Central memory CD8-positive, alpha-beta T cell (primary cell): ENCODE data around the gene PDZRN3.

Source experiments
- ATAC-seq: fragments of 150-1000 bp; cut with Tn5 transposase; replicated peaks from 2 replicates; pipeline ENCODE4 v1.10.0; 2022; ENCODE audit warnings: mild to moderate bottlenecking, moderate FRiP score, moderate number of reproducible peaks; ENCODE audit not compliant: poor library complexity, severe bottlenecking; ENCODE audit errors: extremely low read depth
- DNase-seq, 2 donors: peaks; one replicate each; pipeline ENCODE4 v3.0.0; 2021; ENCODE audit warnings: low spot score in 2 of 2
- H3K27ac Mint-ChIP-seq: one replicate; pipeline ENCODE4 v1.8.0; 2022; ENCODE audit warnings: low read depth, mild to moderate bottlenecking, moderate library complexity, mixed read lengths
- H3K27me3 Mint-ChIP-seq: one replicate; pipeline ENCODE4 v1.8.0; 2022; ENCODE audit warnings: mixed read lengths
- H3K36me3 Mint-ChIP-seq: one replicate; pipeline ENCODE4 v1.8.0; 2022; ENCODE audit warnings: mild to moderate bottlenecking, moderate library complexity, mixed read lengths; ENCODE audit not compliant: insufficient read depth
- H3K4me1 Mint-ChIP-seq: one replicate; pipeline ENCODE4 v1.8.0; 2022; ENCODE audit warnings: mixed read lengths
- H3K4me3 Mint-ChIP-seq: one replicate; pipeline ENCODE4 v1.8.0; 2022; ENCODE audit warnings: mild to moderate bottlenecking, moderate library complexity, mixed read lengths
- H3K9me3 Mint-ChIP-seq: one replicate; pipeline ENCODE4 v1.8.0; 2022; ENCODE audit warnings: mixed read lengths

PDZRN3 gene

DNA sequence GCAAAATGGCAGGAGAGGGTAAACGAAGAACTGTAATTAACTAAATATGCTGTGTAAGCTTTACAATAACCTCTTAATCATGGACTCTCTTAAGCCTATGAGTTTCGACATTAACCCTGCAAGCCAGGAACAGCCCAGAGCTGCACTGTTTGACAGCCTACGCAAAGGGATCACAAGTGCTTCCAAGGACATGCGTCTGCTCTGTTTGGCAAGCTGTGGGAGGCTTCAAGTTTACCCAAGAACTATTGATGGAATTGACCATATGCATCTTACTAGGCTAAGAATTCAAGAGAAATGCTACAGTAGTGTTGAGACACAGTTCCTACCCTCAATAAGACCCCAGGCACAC is 66.0 kb downstream of the PDZRN3 start:
- no peak for ATAC-seq
- Mint-ChIP-seq H3K27me3 (no peaks in the 10 kb centered on the region), H3K9me3 (no peaks in the 10 kb centered on the region), H3K27ac (no peak overlapping the region), H3K4me1 (no peaks in the 10 kb centered on the region), H3K36me3 (no peaks in the 10 kb centered on the region), H3K4me3 (no peak overlapping the region)
- no peak for DNase-seq

DNA sequence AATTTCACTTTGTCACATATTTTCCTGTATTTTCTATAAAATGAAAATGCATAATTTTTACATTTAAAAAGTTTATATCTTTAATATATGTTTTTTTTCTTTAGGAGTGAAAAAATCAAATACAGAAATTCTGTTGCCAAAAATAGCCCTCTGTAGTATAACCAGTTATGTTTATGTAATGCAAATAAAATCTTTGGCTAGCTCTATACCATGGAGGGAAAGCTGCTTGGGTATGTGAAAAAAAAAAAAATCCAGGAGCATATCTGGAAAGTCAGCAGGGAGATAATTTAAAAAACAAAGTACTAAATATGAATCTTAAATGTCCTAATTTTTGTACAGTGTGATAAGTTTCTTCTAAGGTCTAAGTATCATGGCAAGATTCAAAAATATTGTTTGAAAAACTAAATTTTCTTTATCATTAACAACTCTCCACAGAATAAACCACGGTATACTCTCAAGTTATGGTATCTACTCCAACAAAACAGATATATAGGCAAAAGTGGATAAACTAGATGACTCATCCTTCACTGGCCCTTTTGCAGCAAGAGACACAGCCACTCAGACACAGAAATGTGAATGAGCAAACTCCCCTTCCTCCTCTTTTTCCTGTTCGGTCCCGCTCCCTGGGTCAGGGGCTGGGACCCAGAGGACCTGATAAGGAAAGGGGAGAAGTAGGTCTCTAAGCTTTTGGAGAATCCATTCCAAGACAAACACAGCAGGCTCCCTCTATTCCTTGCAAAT is 66.6 kb downstream of the PDZRN3 start:
- H3K4me3 Mint-ChIP-seq: no peak overlapping the region
- no peak for ATAC-seq
- no peak for DNase-seq
- no peaks in the 10 kb centered on the region for H3K4me1 Mint-ChIP-seq
- H3K36me3 Mint-ChIP-seq: no peaks in the 10 kb centered on the region
- no peaks in the 10 kb centered on the region for H3K27me3 Mint-ChIP-seq
- H3K27ac Mint-ChIP-seq: no peak overlapping the region
- H3K9me3 Mint-ChIP-seq: no peaks in the 10 kb centered on the region

DNA sequence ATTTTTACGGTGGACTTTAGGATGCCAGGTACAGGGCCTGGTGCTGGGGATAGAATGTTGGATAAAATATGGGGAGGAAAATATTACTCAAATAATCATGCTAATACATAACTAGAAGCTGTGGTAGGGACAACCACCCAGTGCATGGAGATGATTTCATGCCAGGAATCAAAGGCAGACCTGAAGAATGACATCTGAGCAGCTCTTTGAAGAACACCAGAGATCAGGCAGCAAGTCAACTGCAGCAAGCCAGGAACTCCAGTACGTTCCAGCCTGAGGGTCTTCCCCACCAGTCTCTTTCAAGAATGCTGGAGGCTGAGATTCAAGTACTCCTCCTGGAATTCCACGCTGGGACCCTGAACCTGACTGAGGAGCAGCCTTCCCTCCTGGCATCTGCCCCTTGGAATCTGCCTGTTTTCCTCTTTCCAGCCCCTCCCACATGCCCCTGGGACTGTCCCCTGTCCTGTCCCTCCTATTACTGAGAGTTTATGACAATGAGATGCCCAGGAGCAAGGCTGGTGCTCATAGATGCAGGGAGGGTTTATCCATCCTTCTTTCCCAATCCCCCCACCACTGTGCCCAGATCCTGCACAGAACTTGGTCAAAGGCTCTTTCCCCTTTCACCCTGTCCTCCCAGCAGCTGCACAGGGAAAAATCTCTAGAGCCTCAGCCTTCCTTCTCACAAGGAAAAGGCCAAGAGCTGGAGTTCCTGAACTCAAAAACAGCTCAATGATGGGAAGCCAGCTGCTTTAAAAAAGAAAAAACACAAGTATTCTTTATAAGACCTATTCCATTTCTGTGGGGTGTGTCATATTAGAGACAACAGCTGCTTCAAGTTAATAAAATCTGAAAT is 68.0 kb downstream of the PDZRN3 start:
- no peaks in the 10 kb centered on the region for H3K36me3 Mint-ChIP-seq
- no peak overlapping the region for H3K27ac Mint-ChIP-seq
- ATAC-seq (no peak), DNase-seq (no peak)
- no peak overlapping the region for H3K4me3 Mint-ChIP-seq
- H3K27me3 Mint-ChIP-seq: no peaks in the 10 kb centered on the region
- H3K9me3 Mint-ChIP-seq: no peaks in the 10 kb centered on the region
- no peaks in the 10 kb centered on the region for H3K4me1 Mint-ChIP-seq

DNA sequence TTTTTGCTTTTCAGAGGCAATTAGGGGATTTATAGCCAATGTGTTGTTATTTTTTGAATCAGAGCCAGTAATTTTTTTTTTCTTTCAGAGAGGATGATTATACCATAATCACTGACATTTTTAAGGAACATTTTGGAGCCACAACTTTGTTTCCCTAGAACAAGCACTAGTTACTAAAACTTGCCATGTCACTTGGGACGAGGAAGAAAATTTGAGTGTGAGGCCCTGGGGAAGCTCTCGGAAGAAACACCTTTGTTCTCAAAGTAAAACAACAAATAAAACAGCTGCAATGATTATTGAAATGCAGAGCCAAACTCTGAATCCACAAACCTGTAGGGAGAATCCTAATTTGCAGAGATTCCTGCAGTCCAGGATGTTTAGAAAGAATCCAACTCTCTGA is 69.7 kb downstream of the PDZRN3 start:
- no peak overlapping the region for H3K4me3 Mint-ChIP-seq
- DNase-seq (no peak), ATAC-seq (no peak)
- H3K4me1 Mint-ChIP-seq: no peaks in the 10 kb centered on the region
- no peaks in the 10 kb centered on the region for H3K9me3 Mint-ChIP-seq
- no peaks in the 10 kb centered on the region for H3K36me3 Mint-ChIP-seq
- H3K27me3 Mint-ChIP-seq: no peaks in the 10 kb centered on the region
- H3K27ac Mint-ChIP-seq: no peak overlapping the region

DNA sequence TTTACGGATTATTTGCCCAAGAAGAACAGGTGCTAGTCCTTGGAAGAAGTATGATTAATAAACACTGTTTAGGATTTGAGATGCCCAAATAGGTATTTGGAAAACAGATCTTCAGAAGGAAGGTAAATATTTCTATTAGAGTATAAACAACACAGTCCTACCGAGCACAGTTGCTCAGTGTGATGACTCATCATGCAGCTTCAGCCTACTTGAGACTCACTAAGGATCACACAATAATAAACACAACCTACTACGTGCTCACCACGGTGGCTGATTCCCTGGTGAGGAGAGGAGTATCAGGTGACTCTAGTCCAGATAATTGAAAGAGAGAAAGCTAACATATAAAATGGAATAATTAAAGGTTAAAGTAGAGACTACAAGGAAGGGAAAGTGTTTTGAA is 72.0 kb downstream of the PDZRN3 start:
- no peaks in the 10 kb centered on the region for H3K9me3 Mint-ChIP-seq
- H3K4me1 Mint-ChIP-seq: no peaks in the 10 kb centered on the region
- no peaks in the 10 kb centered on the region for H3K36me3 Mint-ChIP-seq
- no peaks in the 10 kb centered on the region for H3K27me3 Mint-ChIP-seq
- DNase-seq (no peak), ATAC-seq (no peak)
- H3K27ac Mint-ChIP-seq: no peak overlapping the region
- H3K4me3 Mint-ChIP-seq: no peak overlapping the region

DNA sequence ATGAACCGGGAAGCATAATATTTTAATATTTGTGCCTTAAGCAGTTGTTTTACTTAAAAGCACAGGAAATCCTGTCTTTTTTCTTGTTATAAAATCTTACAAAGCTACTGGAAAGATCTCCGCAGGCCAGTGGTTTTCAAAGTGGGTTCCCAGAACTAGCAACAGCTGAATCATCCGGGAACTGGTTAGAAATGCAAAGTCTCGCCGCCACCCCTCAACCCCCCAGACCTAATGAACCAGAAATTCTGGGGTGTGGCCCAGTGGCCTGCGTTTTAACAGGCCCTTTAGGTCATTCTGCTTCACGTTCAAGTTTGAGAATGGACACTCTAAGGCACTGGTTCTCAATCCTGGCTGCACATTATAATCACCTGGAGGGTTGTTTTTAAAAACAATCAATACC is 74.7 kb downstream of the PDZRN3 start:
- H3K9me3 Mint-ChIP-seq: peaks cover 5% of the 10 kb centered on the region
- H3K27ac Mint-ChIP-seq: no peak overlapping the region
- ATAC-seq: no peak
- H3K36me3 Mint-ChIP-seq: no peaks in the 10 kb centered on the region
- no peak overlapping the region for H3K4me3 Mint-ChIP-seq
- no peak for DNase-seq
- no peaks in the 10 kb centered on the region for H3K27me3 Mint-ChIP-seq
- no peaks in the 10 kb centered on the region for H3K4me1 Mint-ChIP-seq

DNA sequence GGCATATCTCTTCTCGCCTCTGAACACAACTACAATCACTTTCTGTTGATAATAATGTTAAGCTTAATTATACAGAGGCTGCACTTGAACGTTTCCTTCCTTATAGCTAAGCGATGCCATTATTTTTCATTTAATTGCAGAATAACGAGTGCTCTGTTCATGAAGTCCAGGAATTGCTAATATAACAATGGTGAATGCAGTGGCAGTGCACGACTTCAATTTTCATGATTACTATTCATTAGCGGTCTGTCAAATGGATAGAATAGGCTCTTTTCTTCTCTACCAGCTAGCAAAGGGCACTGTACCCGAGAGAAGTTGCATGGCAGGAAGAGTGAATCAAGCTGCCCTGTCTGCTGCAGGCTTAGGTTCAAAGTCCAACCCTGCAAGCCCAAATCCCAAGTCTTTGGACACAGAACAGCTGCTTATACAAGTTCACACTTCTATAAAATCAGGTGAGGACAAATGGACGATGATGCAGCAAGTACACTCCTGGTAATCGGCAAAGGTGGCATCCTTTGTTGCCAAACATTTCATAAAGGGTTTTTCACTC is 75.6 kb downstream of the PDZRN3 start:
- Mint-ChIP-seq H3K9me3 (peaks cover 5% of the 10 kb centered on the region), H3K4me3 (no peak overlapping the region), H3K27me3 (no peaks in the 10 kb centered on the region), H3K27ac (no peak overlapping the region), H3K4me1 (no peaks in the 10 kb centered on the region), H3K36me3 (no peaks in the 10 kb centered on the region)
- no peak for ATAC-seq
- no peak for DNase-seq

DNA sequence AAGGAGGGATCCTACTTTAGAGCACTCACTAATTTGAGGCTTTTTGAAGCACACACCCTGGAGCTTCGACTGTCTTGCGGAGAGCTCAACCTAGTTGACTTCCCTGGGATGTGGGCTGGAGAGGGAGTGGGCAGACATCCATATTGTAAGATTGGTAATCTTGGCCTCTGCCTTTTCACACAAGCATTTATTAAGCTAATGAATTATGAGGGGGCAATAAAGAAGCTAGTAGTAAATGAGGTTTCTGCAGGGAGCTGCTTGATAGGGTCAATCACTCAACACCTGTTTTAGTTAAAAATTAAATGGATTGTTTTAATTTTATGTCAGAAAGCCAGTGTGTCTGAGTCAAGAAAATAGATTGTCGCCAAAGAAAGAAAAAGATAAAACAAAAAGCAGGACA is 76.3 kb downstream of the PDZRN3 start:
- no peak for DNase-seq
- Mint-ChIP-seq H3K4me1 (no peaks in the 10 kb centered on the region), H3K27ac (no peak overlapping the region), H3K9me3 (peaks cover 5% of the 10 kb centered on the region), H3K36me3 (no peaks in the 10 kb centered on the region), H3K4me3 (no peak overlapping the region), H3K27me3 (no peaks in the 10 kb centered on the region)
- no peak for ATAC-seq

DNA sequence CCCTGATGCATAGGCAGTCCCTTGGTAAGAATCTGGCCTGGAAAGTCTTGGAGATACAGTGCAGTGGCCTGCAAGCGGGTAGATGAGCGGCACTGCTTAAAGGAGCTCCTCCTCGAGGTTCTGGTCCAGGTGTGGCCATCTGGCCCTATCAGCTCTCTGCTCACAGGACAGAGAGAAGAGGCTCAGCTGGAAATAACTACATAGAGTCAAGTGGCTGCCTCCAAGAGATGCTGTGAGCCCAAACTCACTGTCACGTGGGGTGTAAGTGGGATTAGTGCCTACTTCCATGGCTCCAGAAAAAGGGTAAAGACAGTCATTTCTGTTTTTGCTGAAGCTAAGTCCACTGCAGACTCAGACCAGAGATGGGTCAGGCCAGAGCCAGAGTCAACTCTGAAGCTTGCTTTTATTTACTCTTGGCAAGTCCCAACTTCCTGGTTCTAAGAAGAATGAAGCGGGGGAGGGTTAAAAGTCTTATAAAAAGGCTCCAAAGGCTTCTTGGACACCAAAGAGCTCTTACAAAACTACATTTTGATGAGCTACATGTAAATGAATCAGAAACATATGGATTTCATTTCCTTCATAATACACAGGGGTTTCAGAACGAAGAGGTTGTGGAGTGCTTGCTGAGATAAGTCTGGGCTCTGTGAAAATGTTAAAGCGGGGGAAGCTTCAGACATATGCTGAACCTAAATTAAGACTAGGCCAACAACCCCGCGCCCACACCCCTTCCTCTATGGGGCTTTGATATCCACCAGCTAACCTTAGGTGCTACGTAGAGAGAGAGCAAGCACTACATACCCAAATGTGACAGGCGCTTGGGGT is 77.1 kb downstream of the PDZRN3 start:
- H3K9me3 Mint-ChIP-seq: peaks cover 5% of the 10 kb centered on the region
- no peak overlapping the region for H3K4me3 Mint-ChIP-seq
- H3K27ac Mint-ChIP-seq: no peak overlapping the region
- H3K4me1 Mint-ChIP-seq: no peaks in the 10 kb centered on the region
- H3K36me3 Mint-ChIP-seq: no peaks in the 10 kb centered on the region
- no peaks in the 10 kb centered on the region for H3K27me3 Mint-ChIP-seq
- no peak for ATAC-seq
- no peak for DNase-seq

DNA sequence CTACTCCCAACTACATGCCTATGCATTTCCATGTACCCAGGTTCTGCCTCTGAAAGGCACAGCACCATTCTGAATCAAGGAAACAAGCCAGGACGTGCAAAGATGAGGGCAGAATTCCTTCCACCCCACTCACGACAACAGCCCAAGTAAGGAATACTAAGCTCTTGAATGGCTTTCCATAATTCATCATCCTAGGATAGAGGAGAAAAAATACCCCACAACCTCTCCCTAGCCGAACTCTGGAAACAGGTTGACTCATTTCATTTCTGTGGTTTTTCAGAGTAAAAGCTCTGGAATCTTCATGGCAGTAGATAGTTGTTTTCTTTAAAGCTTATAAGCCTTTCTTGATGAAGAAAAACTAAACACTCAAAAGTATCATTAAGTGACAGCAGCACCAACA is 77.8 kb downstream of the PDZRN3 start:
- ATAC-seq (no peak), DNase-seq (no peak)
- H3K36me3 Mint-ChIP-seq: no peaks in the 10 kb centered on the region
- no peak overlapping the region for H3K27ac Mint-ChIP-seq
- H3K9me3 Mint-ChIP-seq: peaks cover 5% of the 10 kb centered on the region
- H3K27me3 Mint-ChIP-seq: no peaks in the 10 kb centered on the region
- H3K4me1 Mint-ChIP-seq: no peaks in the 10 kb centered on the region
- no peak overlapping the region for H3K4me3 Mint-ChIP-seq

DNA sequence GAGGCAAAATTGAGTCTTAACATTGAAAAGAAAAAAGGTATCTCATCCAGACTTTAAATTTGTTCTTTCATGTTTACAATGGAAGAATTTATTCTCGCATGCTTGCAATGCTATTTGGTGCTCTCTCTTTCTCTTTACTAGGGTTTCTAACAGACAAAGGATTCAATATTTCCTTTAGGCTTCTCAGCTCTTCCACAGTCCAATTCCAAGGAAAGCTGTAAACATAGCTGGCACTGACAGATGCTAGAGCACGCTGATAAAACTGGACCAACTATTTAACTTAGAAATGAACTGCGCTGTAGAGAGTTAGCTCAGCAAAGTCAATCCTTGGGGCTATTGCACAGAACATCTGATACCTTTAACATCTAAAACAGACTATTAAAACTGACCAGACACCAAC is 81.3 kb downstream of the PDZRN3 start:
- ATAC-seq: no peak
- no peaks in the 10 kb centered on the region for H3K4me1 Mint-ChIP-seq
- no peaks in the 10 kb centered on the region for H3K27me3 Mint-ChIP-seq
- DNase-seq: no peak
- H3K9me3 Mint-ChIP-seq: peaks cover 5% of the 10 kb centered on the region
- no peak overlapping the region for H3K4me3 Mint-ChIP-seq
- H3K27ac Mint-ChIP-seq: no peak overlapping the region
- H3K36me3 Mint-ChIP-seq: no peaks in the 10 kb centered on the region

DNA sequence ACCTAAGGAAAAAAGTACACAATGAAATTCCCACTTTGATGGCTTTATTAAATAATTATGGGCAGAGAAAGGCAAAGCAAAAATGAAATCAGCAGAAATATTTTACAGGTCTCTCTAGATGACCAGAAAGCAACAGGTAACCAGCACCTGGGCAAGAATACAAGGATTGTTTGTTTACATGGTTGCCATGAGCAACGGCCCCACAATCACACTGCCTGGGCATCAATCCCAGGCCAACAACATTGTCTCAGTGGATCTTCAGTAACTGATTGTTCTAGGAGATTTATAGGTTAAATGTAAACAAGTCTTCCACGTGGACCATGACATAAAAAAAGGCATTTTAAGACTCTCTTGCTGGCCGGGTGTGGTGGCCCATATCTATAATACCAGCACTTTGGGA is 82.6 kb downstream of the PDZRN3 start:
- ATAC-seq (no peak), DNase-seq (no peak)
- H3K36me3 Mint-ChIP-seq: no peaks in the 10 kb centered on the region
- no peaks in the 10 kb centered on the region for H3K4me1 Mint-ChIP-seq
- no peak overlapping the region for H3K27ac Mint-ChIP-seq
- H3K9me3 Mint-ChIP-seq: peaks cover 2% of the 10 kb centered on the region
- no peaks in the 10 kb centered on the region for H3K27me3 Mint-ChIP-seq
- H3K4me3 Mint-ChIP-seq: no peak overlapping the region
